Fibroblast of the aortic adventitia (primary cell): ENCODE measurements around the gene TMEM178A. TPM values are rescaled to one million over a fixed set of nuclear protein-coding genes. Genes with fewer than 3 reads are reported as not detected.

Experiments
- DNase-seq: peaks from one replicate; pipeline ENCODE4 v3.0.0-alpha.2; 2010; ENCODE audit warnings: low read depth
- H3K4me3 ChIP-seq: 2 replicates; pipeline ENCODE4 v1.5.1; 2011; ENCODE audit warnings: low read depth, mild to moderate bottlenecking, control low read depth, low read length, moderate library complexity
- total RNA-seq: library from RNA; depleted of rRNA; stranded (reverse); fragments of >200 nt; gene quantifications from 2 replicates; pipeline ENCODE4 v1.2.3, GENCODE V29; 2012; ENCODE audit warnings: low replicate concordance
- TF ChIP-seq, protein P1 (sequence below): IDR thresholded peaks from 2 replicates; pipeline ENCODE4 v1.5.1; 2011; ENCODE audit warnings: mild to moderate bottlenecking, low read length, control low read depth, inconsistent platforms; ENCODE audit not compliant: insufficient read depth

Gene TMEM178A
- 0.36 TPM in 1 of 2 replicates, not detected in the other for total RNA-seq

DNA sequence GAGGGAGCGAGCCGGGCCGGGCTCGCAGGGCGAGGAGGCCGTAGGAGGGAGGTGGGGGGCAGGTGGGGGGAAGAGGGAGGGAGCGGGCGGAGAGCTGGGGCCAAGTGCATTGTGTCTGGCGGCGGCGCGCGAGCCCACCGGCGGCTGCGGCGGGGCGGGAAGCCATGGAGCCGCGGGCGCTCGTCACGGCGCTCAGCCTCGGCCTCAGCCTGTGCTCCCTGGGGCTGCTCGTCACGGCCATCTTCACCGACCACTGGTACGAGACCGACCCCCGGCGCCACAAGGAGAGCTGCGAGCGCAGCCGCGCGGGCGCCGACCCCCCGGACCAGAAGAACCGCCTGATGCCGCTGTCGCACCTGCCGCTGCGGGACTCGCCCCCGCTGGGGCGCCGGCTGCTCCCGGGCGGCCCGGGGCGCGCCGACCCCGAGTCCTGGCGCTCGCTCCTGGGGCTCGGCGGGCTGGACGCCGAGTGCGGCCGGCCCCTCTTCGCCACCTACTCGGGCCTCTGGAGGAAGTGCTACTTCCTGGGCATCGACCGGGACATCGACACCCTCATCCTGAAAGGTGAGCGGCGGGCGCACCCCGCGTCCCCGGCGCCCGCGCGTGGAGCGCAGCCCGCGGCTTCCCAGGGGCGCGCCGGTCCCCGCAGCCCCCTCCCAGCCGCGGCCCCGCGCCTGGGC lies at the start of gene TMEM178A:
TSS of gene TMEM178A (plus strand) at position 107 of the 680 bp plus-strand sequence. CDS start at position 165, 58 bp downstream.
- peak within 1 kb of the TSS; percentile 54 for H3K4me3 ChIP-seq
- TF ChIP-seq, protein P1, sequence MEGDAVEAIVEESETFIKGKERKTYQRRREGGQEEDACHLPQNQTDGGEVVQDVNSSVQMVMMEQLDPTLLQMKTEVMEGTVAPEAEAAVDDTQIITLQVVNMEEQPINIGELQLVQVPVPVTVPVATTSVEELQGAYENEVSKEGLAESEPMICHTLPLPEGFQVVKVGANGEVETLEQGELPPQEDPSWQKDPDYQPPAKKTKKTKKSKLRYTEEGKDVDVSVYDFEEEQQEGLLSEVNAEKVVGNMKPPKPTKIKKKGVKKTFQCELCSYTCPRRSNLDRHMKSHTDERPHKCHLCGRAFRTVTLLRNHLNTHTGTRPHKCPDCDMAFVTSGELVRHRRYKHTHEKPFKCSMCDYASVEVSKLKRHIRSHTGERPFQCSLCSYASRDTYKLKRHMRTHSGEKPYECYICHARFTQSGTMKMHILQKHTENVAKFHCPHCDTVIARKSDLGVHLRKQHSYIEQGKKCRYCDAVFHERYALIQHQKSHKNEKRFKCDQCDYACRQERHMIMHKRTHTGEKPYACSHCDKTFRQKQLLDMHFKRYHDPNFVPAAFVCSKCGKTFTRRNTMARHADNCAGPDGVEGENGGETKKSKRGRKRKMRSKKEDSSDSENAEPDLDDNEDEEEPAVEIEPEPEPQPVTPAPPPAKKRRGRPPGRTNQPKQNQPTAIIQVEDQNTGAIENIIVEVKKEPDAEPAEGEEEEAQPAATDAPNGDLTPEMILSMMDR, result no peak
- no peak for DNase-seq

DNA sequence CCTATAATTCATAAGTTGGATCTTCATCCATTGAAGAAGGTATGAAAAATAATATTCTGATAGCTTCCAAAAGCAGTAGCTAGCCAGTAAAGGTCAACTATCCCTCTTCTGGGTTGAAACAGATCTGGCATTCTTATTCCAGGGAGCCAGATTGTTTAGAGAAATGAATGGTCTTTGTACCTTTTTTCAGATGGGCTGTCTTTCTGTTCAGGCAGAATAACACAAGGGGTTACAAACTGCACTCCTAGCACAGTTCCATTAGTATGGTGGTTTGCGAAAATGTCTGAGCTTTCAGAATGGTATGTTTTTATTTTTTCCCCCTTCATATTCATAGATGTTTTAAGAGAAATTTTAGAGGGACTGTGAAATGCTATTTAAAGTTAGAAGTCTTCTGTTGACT lies 47.5 kb upstream of the TMEM178A start:
- H3K4me3 ChIP-seq, result no peak overlapping the region
- TF ChIP-seq, protein P1, result no peak
- no peak for DNase-seq

DNA sequence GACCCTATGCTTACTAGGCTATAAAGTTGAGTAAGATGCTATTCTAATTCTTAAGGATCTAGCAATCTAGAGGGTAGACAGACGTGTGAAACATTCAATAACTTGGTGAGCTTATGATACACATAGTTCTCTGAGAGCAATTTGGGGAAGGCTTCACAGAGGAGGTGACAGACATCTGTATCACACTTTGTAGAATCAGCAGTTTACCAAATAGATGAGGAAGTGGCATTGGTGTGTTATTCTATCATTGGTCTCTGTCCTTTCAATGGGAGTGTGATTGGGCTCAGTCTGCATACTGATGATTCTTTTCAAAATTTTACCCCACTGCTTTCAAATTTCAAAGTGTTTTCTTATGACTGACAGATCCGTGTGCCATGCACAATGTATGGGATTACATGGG lies 47.0 kb upstream of the TMEM178A start:
- TF ChIP-seq, protein P1, result no peak
- no peak for DNase-seq
- H3K4me3 ChIP-seq, result no peak overlapping the region

DNA sequence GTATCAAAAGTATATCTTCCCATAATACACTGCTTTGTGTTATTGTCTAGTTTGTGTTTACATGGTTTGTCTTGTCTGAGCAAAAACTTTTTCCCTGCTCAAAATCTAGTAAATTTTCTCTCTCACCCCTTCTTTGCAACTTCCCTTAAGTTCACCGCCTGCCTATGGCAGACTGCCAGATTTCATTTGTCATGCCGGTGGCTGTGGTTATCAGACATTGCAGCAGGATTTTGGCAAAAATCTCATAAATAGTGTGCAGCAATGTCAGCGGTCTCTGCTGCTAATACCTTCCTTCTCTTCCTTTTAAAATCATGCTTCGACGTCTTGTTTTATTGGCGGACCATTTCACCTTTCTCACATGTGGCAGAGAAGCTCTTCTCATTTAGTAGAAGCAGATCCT lies 45.6 kb upstream of the TMEM178A start:
- H3K4me3 ChIP-seq, result no peak overlapping the region
- TF ChIP-seq, protein P1, result no peak
- DNase-seq, result peak; percentile 96

DNA sequence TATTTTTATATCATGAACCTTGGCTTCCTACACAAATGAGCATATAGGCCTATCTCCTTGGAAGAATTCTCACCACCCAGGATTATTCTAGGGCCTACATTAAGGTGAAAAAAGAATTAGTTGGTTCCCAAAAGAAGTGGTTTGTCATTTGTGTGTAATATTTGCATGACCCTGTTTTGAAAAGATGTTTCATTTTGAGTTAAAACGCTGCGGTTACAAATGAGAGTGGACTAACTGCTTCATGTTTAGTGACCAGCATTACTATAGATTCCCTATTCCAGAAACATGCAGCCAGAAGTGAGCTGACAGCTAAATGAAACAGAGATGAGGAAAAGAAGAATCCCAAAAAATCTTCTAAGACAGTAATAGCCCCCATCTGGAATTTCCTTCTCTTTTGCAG lies 44.1 kb upstream of the TMEM178A start:
- DNase-seq, result no peak
- no peak overlapping the region for H3K4me3 ChIP-seq
- TF ChIP-seq, protein P1, result no peak

DNA sequence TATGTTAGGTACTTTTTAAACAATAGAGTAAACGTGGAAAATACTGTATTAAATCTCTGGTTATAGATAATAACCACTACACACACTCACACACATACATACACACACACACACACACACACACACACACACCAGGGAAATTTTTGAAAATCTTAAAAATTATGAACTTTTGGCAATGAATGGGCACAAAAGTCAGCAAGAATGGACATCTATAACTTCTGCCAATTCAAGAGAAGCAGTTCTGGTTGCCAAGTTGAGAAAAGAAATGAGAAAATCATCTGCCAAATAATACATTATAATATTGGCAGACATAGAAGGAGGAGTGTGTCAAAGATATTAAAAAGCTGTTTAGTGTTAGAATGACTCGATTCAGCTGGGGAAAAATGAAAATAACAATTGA lies 42.9 kb upstream of the TMEM178A start:
- H3K4me3 ChIP-seq, result no peak overlapping the region
- TF ChIP-seq, protein P1, result no peak
- DNase-seq, result peak; percentile 51

DNA sequence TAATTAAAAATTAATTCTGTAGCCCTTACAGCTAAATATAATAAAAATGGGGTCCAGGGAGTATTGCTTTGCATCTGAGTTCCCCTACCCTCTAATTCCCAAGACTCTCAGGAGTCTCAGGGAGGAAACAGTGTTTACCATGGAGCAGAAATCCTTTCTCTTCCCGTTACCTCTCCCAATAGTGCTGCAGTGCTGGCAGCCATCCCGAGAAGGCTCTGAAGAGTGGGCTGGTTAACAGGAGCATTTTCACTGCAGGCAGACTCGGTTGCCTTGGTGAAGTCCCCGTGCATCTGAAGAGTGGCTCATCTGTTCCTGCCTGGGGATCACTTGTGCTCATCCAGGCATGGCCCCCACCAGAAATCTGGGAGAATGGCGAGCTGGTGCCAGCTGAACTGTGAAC lies 41.8 kb upstream of the TMEM178A start:
- DNase-seq, result no peak
- no peak overlapping the region for H3K4me3 ChIP-seq
- TF ChIP-seq, protein P1, result no peak
